B cell (primary cell): Measurements from ENCODE around the gene ZCCHC3. TPM values are rescaled to one million over a fixed set of nuclear protein-coding genes. Genes with fewer than 3 reads are reported as not detected.

Source experiments
- ATAC-seq: fragments of 200-7000 bp; cut with Tn5 transposase; one replicate; pipeline ENCODE4 v1.10.0; 2021; ENCODE audit warnings: low read depth, mild to moderate bottlenecking, moderate number of reproducible peaks, moderate library complexity
- CTCF ChIA-PET: fragments of 350-600 bp; sonication (Branson Sonifier 250); formaldehyde crosslinking; loops from one replicate; lab custom pipeline; 2021; ENCODE audit warnings: antibody characterized with exemption, inconsistent platforms; lab: Charles Lee
- POLR2A ChIA-PET: fragments of 350-600 bp; sonication (Branson Sonifier 250); formaldehyde crosslinking; loops from one replicate; lab custom pipeline; 2021; ENCODE audit warnings: antibody characterized with exemption; lab: Charles Lee
- DNase-seq: peaks from one replicate; pipeline ENCODE4 v3.0.0; 2013
- H2AFZ ChIP-seq: 2 replicates; pipeline ENCODE4 v1.6.1; 2012; ENCODE audit warnings: mild to moderate bottlenecking, low read depth, low read length; ENCODE audit not compliant: insufficient read depth, poor library complexity, severe bottlenecking
- H3K27ac ChIP-seq, 2 donors: 1 replicate in 1 of 2; 2 replicates in 1 of 2; pipeline ENCODE4 v1.5.1; 2012 to 2013; ENCODE audit warnings: low read length in 2 of 2, mild to moderate bottlenecking in 2 of 2, moderate library complexity in 1 of 2
- H3K27me3 ChIP-seq, 4 experiments: fragments of 200-600 bp in 1 of 4; sonication (generic) in 1 of 4; replicated peaks in 1 of 4; 1 replicate in 2 of 4; 2 replicates in 2 of 4; pipeline versions ENCODE4 v1.6.1 to v1.7.0; 2013 to 2016; ENCODE audit warnings: low read length in 3 of 4, mild to moderate bottlenecking in 2 of 4, mixed read lengths in 1 of 4, moderate library complexity in 1 of 4; ENCODE audit not compliant: insufficient read depth in 4 of 4, control insufficient read depth in 3 of 4; ENCODE audit errors: control extremely low read depth in 1 of 4
- H3K36me3 ChIP-seq, 2 experiments: replicated peaks in 1 of 2; 1 replicate in 1 of 2; 2 replicates in 1 of 2; pipeline versions ENCODE4 v1.6.1 to v1.7.1; 2013; ENCODE audit warnings: low read length in 1 of 2; ENCODE audit not compliant: insufficient read depth in 2 of 2, control insufficient read depth in 1 of 2; ENCODE audit errors: control extremely low read depth in 1 of 2, extremely low read depth in 1 of 2
- H3K4me1 ChIP-seq, 2 donors: fragments of 200-600 bp in 1 of 2; sonication (generic) in 1 of 2; 1 replicate in 1 of 2; 2 replicates in 1 of 2; pipeline versions ENCODE4 v1.5.1 to v1.6.1; 2013 to 2017; ENCODE audit warnings: low read length in 2 of 2; ENCODE audit not compliant: control insufficient read depth in 2 of 2, insufficient read depth in 2 of 2
- H3K4me2 ChIP-seq: replicated peaks from 2 replicates; pipeline ENCODE3; 2012; ENCODE audit warnings: mild to moderate bottlenecking, low read depth, low read length; ENCODE audit not compliant: poor library complexity, severe bottlenecking
- H3K4me3 ChIP-seq, 5 experiments: fragments of 200-600 bp in 1 of 5; sonication (generic) in 1 of 5; 1 replicate in 3 of 5; 2 replicates in 2 of 5; pipeline versions ENCODE4 v1.5.1 to v1.7.0; 2011 to 2016; ENCODE audit warnings: low read length in 4 of 5, mild to moderate bottlenecking in 4 of 5, low read depth in 2 of 5, control low read depth in 1 of 5, moderate library complexity in 1 of 5; ENCODE audit not compliant: insufficient read depth in 1 of 5; ENCODE audit errors: control extremely low read depth in 1 of 5, extremely low read depth in 1 of 5
- H3K79me2 ChIP-seq: fragments of 200-600 bp; sonication (generic); one replicate; pipeline ENCODE4 v1.6.0; 2016; ENCODE audit warnings: low read length; ENCODE audit not compliant: control insufficient read depth, insufficient read depth
- H3K9ac ChIP-seq: fragments of 200-600 bp; sonication (generic); 2 replicates; pipeline ENCODE4 v1.6.1; 2017; ENCODE audit warnings: mild to moderate bottlenecking, low read length, moderate library complexity
- H3K9me3 ChIP-seq, 3 donors: one replicate each; pipeline versions ENCODE4 v1.6.1 to v1.7.1; 2013; ENCODE audit warnings: low read length in 2 of 3; ENCODE audit not compliant: control insufficient read depth in 2 of 3, insufficient read depth in 1 of 3; ENCODE audit errors: control extremely low read depth in 1 of 3
- H4K20me1 ChIP-seq: 2 replicates; pipeline ENCODE4 v1.6.0; 2012; ENCODE audit warnings: mild to moderate bottlenecking, low read length; ENCODE audit not compliant: insufficient read depth, control insufficient read depth, poor library complexity, severe bottlenecking
- H3K27ac Mint-ChIP-seq: one replicate; pipeline ENCODE4 v1.8.0; 2021; ENCODE audit warnings: mixed read lengths
- H3K27me3 Mint-ChIP-seq: one replicate; pipeline ENCODE4 v1.8.0; 2021; ENCODE audit warnings: mixed read lengths
- H3K4me1 Mint-ChIP-seq: one replicate; pipeline ENCODE4 v1.8.0; 2021; ENCODE audit warnings: mixed read lengths
- H3K4me3 Mint-ChIP-seq: one replicate; pipeline ENCODE4 v1.8.0; 2021; ENCODE audit warnings: mixed read lengths
- H3K9me3 Mint-ChIP-seq: one replicate; pipeline ENCODE4 v1.8.0; 2022; ENCODE audit warnings: mixed read lengths; ENCODE audit not compliant: insufficient read depth
- CTCF ChIP-seq: fragments of 200-600 bp; IDR thresholded peaks from one replicate; pipeline ENCODE4 v1.8.0; 2022; ENCODE audit warnings: antibody characterized with exemption, mild to moderate bottlenecking
- EZH2 ChIP-seq: IDR thresholded peaks from 2 replicates; pipeline ENCODE4 v1.6.1; 2012; ENCODE audit warnings: borderline replicate concordance, low read depth, mild to moderate bottlenecking, moderate library complexity, low read length; ENCODE audit not compliant: insufficient read depth, poor library complexity, severe bottlenecking
- WGBS: methylation state at CpG from one replicate; pipeline ENCODE4 v1.1.5; 2013; ENCODE audit warnings: missing lambda C conversion rate; ENCODE audit not compliant: insufficient coverage; 5-methylcytosine and 5-hydroxymethylcytosine counted together
- intact Hi-C: fragments of 100-400 bp; cut with micrococcal nuclease; formaldehyde crosslinking; loops from one replicate; pipeline ENCODE4 v1.10.0; 2022
- polyA plus RNA-seq: library from polyadenylated mRNA; depleted of rRNA; stranded (reverse); fragments of >200 nt; gene quantifications from 2 replicates; pipeline ENCODE4 v1.2.3, GENCODE V29; 2012
- total RNA-seq, 2 donors: library from RNA; stranded (reverse); fragments of 120-200 nt in 1 of 2; gene quantifications; 1 replicate in 1 of 2; 2 replicates in 1 of 2; pipeline versions ENCODE4 v1.2.3 to v1.2.4, GENCODE V29; 2013 to 2022

Gene ZCCHC3
- total and polyA plus RNA-seq, 2 donors (not counting 1 experiment from before 2014, with no cell fraction given) = 12.8 to 35.7 TPM

- 93% methylated on average over 9 of the region's 12 CpGs for WGBS
Measured at GRCh38 chr20:276620-277495, 20.5 kb upstream of the ZCCHC3 start.

More at GRCh38 chr20:276620-277495, 20.5 kb upstream of the ZCCHC3 start:
- no peaks in the 10 kb centered on the region for H3K27me3 ChIP-seq
- H3K9me3 Mint-ChIP-seq = no peaks in the 10 kb centered on the region
- H3K4me3 ChIP-seq = no peak overlapping the region
- H3K9ac ChIP-seq = no peak overlapping the region
- H3K27me3 Mint-ChIP-seq = no peaks in the 10 kb centered on the region
- no peak overlapping the region for H3K27ac Mint-ChIP-seq
- ATAC-seq (no peak), DNase-seq (no peak)
- no peak overlapping the region for H3K4me3 Mint-ChIP-seq
- H3K4me1 ChIP-seq = no peaks in the 10 kb centered on the region
- H3K9me3 ChIP-seq = no peaks in the 10 kb centered on the region
- H3K79me2 ChIP-seq = no peaks in the 10 kb centered on the region
- no peak for TF ChIP-seq CTCF
- no peak for TF ChIP-seq EZH2
- ChIA-PET POLR2A (no interaction called here), CTCF (no interaction called here)
- H3K36me3 ChIP-seq = peaks cover 0 to 13% of the 10 kb centered on the region in 2 experiments
- H2AFZ ChIP-seq = no peak overlapping the region
- intact Hi-C loops = no loop called here
- H4K20me1 ChIP-seq = no peaks in the 10 kb centered on the region
- H3K4me1 Mint-ChIP-seq = peaks cover 4% of the 10 kb centered on the region
- H3K4me2 ChIP-seq = no peak overlapping the region
- no peak overlapping the region for H3K27ac ChIP-seq
